CD1c-positive myeloid dendritic cell (primary cell): ENCODE results near the gene CEBPB.
A peak's percentile ranks its signal among the peaks of the same experiment; 100 is the strongest.
"Not testable (repeated sequence)": the region's sequence is repeated elsewhere in the genome, so short reads cannot be mapped to it uniquely, and the experiment has no call there.

ENCODE experiments used
- DNase-seq: peaks from one replicate; pipeline ENCODE4 v3.0.0-alpha.2; 2016; ENCODE audit errors: extremely low spot score

CEBPB gene

GRCh38 chr20:50169329-50169823 is 21.3 kb upstream of the CEBPB start:
- peak; percentile 88 for DNase-seq

GRCh38 chr20:50170549-50171220 is 19.9 kb upstream of the CEBPB start:
- DNase-seq = no peak

DNA sequence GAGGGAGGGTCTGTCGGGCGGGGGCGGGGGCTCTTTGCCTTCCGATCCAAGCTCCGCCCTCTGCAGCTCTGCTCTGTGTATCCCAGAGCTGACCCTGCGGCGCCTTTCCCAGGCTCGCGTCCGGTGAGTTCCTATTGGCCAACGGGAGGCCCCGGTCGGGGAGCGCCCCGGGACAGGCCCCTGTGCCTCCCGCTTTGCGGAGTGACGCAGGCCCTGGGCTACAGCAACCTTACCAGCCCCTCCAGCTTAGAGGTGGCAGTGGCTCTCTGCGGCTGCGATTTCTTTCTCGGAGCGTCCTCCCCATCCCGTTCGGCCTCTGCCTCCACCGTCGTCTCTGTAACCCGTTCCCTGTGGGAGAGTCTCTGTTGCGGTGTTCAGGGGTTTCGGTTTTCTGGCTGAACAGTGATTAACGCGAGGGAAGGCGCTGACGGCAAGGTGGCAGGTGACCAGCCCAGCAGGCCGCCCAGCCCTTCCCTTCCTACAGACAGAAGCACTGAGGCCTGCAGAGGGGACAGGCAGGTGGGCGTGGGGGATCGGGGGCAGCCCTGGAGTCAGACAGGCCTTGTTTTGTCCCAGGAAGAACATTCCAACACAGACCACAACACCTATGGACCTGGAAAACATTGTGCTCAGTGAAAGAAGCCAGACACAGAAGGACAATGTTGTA is 18.1 kb upstream of the CEBPB start:
- DNase-seq = no peak

- DNase-seq = no peak
Observed at GRCh38 chr20:50174456-50174855, 16.2 kb upstream of the CEBPB start.

DNA sequence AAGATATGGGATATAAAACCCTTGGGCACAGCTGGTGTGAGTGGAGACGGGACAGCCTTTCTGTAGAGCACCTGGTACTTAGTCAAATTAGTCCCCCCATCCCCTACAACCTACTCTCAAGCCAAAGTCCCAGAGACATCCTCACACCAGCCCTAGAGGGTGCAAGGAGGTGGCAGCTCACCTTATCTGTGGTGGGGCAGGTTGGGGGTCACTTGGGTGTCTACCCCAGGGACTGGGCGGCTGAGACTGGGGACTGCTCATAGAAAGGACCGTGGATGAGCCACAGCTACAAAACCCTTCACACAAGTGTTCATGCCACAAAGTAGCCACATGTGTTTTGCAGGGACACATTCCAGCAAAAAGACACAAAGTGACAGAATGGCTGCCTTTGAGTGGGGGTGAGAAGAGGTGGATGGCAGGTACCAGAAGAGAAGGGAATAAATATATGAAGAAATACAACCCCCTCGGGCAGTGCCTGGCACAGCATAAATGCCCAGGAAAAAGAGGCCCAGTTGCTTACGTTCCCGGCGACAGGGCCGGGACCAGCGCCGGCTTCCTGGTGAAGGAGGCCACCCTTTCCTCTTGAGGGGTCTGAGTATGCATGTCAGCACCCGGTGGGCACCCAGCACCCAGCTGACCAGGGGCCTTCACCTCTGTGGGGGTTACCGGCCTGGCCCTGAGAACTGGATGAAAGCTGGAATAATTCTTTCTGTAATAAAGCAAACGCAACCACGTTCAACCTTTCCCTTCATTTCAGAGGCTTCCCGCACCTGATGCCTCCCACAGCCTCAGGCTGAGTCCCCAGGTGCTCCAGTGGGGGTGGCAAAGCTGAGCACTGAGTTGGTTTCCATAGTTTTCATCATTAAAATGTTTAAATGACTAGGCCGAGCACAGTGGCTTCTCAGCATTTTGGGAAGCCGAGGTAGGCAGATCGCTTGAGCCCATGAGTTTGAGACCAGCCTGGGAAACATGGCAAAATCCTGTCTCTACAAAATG is 14.4 kb upstream of the CEBPB start:
- no peak for DNase-seq

DNA sequence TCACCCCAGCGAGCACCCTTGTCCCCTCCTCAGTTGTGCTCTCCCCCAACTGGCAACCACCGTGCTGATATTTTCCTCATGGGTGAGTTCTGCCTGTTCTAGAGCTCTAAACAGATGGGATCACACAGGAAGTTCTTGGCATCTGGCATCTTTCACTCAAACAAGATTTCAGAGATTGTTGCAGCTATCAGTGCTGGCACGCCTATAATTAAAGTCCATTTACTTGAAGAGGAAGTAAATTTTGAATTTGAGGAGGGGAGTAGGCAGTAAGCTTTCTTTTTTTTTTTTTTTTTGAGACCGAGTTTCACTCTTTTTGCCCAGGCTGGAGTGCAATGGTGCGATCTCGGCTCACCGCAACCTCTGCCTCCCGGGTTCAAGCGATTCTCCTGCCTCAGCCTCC is 12.0 kb upstream of the CEBPB start:
- not testable (repeated sequence) for DNase-seq

DNA sequence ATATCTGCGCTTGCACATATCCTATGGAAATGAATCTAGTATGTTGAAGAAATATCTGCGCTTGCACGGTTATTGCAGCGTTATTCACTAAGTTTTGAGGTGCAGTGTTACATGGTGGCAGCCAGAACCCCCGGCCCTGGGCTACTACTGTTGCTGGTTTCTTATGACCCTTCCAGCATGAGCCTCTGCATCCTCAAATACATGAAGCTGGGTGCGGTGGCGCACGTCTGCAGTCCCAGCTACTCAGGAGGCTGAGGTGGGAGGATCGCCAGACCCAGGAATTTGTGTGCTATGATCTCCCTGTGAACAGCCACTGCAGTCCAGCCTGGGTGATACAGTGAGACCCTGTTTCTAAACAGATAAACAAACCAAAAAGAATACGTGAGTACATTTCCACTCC is 9.3 kb upstream of the CEBPB start:
- DNase-seq = no peak

DNA sequence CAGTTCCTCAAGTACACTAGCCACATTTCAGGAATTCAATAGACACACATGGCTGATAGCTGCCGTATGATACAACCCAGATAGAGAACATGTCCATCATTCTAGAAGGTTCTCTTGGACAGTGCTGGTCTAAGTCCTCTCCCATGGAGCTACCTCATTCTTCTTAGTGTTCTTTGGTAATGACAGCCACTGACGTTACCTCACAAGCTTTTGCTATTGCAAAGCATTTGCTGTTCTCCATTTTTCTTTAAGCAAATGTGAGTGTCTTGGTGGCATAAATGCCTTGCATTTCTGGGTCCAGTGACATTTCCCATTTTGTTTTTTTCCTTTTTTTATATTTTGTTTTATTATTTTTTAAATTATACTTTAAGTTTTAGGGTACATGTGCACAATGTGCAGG is 8.3 kb upstream of the CEBPB start:
- peak; percentile 54 for DNase-seq

DNA sequence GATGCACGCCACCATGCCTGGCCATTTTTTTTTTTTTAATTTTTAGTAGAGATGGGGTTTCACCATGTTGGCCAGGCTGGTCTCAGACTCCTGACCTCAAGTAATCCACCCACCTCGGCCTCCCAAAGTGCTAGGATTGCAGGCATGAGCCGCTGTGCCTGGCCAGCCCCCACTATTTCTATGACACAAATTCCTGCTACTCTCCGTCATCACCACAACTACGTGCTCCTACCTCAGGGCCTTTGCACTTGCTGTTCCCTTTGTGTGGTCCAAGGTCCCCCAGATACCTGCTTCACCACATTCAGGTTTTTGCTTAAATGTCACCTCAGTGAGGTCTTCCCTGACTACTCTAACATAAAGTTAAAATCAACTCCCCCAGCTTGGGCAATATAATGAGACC is 5.2 kb upstream of the CEBPB start:
- DNase-seq = no peak

- DNase-seq = peak; percentile 93
Observed at GRCh38 chr20:50186151-50186885, 4.3 kb upstream of the CEBPB start.

- DNase-seq = no peak
Observed at GRCh38 chr20:50186987-50187402, 3.6 kb upstream of the CEBPB start.

GRCh38 chr20:50187403-50188051 is 3.1 kb upstream of the CEBPB start:
- no peak for DNase-seq

DNA sequence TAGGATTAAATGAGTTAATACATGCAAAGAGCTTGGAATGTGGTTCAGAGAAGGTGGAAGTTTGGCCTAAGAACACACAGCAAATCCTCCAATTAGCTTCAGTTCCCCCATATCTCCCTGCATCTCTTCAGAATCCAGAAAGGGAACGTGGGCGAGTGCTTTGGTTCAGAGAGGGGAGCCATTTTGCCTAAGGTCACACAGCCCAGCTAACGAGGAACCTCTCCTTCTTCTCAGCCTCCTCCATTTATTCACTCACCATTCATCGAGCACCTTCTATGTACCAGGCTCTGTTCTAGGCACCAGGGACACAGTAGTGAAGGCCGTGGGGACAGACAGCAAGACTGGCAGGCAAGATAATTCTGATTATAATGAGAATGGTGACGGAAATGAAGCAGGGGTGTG is 2.3 kb upstream of the CEBPB start:
- no peak for DNase-seq

- peak; percentile 58 for DNase-seq
Observed at GRCh38 chr20:50188879-50189680, 1.6 kb upstream of the CEBPB start.

DNA sequence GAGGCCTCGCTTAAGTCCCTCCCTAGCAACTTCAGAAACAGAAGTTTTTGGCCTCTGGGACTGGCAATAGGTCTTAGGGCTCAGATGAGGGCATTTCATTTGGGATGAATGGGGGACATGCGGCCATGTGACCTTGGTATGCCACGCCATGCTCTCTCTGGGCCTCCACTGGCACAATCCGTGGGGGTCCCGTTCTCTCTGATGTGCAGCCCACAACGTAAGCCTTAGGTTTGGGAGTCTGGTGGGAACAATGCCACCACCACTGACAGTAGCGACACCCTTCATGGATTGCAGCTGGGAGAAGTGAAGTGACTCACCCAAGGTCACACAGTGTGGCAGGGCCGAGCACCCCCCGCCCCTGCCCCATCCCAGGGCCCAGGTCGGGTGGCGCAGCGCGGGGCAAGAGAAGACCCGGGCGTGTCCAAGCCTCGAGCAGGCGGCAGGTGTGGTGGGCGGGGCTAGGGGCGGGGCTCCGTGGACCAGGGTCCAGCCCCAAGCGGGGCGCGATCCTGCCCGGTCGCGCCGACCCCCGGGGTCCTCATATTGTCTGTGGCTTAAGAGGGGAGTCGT is 864 bp upstream of the CEBPB start:
- DNase-seq = peak; percentile 52

- DNase-seq = peak; percentile 69
Observed at GRCh38 chr20:50191065-50191543, 474 bp downstream of the CEBPB start.

DNA sequence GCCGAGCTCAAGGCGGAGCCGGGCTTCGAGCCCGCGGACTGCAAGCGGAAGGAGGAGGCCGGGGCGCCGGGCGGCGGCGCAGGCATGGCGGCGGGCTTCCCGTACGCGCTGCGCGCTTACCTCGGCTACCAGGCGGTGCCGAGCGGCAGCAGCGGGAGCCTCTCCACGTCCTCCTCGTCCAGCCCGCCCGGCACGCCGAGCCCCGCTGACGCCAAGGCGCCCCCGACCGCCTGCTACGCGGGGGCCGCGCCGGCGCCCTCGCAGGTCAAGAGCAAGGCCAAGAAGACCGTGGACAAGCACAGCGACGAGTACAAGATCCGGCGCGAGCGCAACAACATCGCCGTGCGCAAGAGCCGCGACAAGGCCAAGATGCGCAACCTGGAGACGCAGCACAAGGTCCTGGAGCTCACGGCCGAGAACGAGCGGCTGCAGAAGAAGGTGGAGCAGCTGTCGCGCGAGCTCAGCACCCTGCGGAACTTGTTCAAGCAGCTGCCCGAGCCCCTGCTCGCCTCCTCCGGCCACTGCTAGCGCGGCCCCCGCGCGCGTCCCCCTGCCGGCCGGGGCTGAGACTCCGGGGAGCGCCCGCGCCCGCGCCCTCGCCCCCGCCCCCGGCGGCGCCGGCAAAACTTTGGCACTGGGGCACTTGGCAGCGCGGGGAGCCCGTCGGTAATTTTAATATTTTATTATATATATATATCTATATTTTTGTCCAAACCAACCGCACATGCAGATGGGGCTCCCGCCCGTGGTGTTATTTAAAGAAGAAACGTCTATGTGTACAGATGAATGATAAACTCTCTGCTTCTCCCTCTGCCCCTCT is 1.1 kb downstream of the CEBPB start:
- peak; percentile 65 for DNase-seq

DNA sequence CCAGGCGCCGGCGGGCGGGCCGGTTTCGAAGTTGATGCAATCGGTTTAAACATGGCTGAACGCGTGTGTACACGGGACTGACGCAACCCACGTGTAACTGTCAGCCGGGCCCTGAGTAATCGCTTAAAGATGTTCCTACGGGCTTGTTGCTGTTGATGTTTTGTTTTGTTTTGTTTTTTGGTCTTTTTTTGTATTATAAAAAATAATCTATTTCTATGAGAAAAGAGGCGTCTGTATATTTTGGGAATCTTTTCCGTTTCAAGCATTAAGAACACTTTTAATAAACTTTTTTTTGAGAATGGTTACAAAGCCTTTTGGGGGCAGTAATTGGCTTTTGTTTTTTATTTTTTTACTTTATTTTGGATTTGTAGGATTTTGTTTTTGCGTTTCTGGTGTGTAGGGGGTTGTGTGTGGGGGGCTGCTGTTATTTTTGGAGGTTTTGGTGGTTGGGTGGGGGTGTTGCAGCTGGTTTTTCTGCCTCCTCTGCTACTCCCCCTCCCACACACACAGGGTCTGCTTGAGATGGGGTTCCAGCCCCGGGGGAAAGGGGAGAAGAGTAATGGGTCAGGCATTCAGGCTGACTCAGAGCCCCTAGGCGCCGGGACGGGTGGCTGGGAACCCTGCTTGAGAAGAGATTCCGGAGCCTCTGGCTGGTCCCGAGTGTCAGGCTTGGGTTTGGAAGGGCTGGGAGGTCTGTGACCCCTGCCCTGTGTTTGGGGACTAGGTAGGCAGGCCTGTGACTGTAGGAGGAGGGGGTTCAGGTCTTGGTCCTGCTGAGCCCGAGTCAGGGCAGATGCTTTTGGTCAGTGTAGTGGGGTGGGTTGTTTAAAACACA is 2.0 kb downstream of the CEBPB start:
- peak; percentile 93 for DNase-seq
